DMS153 treated with DMSO at 0.1 percent for 48 hours (cell line): ENCODE data around the gene GANAB.

Experiments
- DNase-seq: peaks from one replicate; lab custom pipeline; 2025; ENCODE audit not compliant: unreplicated experiment; lab: John Stamatoyannopoulos, UW

Gene GANAB

DNA sequence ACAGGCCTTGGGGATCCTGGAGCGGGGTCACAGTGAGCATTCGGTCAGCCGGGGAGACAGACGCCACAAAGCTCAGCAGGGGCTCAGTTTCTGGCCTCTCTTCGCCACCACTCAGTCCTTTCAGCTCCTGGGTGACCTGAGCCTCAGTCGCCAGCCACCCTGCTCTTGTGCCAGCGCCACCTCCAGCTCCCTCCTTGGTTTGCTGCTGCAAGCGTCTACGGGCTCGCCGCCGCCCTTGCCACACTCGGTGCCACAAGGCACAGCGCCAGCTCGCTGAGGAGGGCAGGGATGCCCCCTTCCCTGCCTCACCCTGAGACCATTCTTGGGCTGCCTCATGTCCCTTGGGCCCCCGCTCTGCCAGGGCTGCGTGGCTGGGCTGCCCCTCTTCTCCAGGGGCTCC is 71.3 kb downstream of the GANAB start:
- no peak for DNase-seq
